Natural killer cell treated with Interleukin-12 subunit alpha and Interleukin-12 subunit beta and Interleukin-15 and Interleukin-18, amount 100 ng/mL, for 72 hours (primary cell): ENCODE results near the gene TTC22. TPM values are rescaled to one million over a fixed set of nuclear protein-coding genes. Genes with fewer than 3 reads are reported as not detected.
A peak's percentile ranks its signal among the peaks of the same experiment; 100 is the strongest.

Source experiments
- ATAC-seq, 2 donors: fragments of 150-1000 bp; cut with Tn5 transposase in 1 of 2; sonication (Bioruptor Pico), chemical (Tn5 transposase) in 1 of 2; 2 replicates each; pipeline ENCODE4 v1.10.0; 2021
- DNase-seq: peaks from one replicate; pipeline ENCODE4 v3.0.0; 2022; ENCODE audit warnings: low spot score
- H3K27ac Mint-ChIP-seq, 2 donors: 1 replicate in 1 of 2; 2 replicates in 1 of 2; pipeline ENCODE4 v1.8.0; 2022; ENCODE audit warnings: mixed read lengths in 2 of 2, mild to moderate bottlenecking in 1 of 2, moderate library complexity in 1 of 2
- H3K27me3 Mint-ChIP-seq, 2 donors: 1 replicate in 1 of 2; 2 replicates in 1 of 2; pipeline ENCODE4 v1.8.0; 2022; ENCODE audit warnings: mixed read lengths in 2 of 2
- H3K36me3 Mint-ChIP-seq: one replicate; pipeline ENCODE4 v1.8.0; 2022; ENCODE audit warnings: mixed read lengths
- H3K4me1 Mint-ChIP-seq, 2 donors: 1 replicate in 1 of 2; 2 replicates in 1 of 2; pipeline ENCODE4 v1.8.0; 2022; ENCODE audit warnings: low read depth in 2 of 2, mixed read lengths in 2 of 2, mild to moderate bottlenecking in 1 of 2
- H3K4me3 Mint-ChIP-seq: one replicate; pipeline ENCODE4 v1.8.0; 2022; ENCODE audit warnings: mixed read lengths
- H3K9me3 Mint-ChIP-seq: 2 replicates; pipeline ENCODE4 v1.8.0; 2022; ENCODE audit warnings: mixed read lengths
- total RNA-seq, 2 donors: library from RNA; stranded (reverse); gene quantifications; one replicate each; pipeline ENCODE4 v1.2.3, GENCODE V29; 2022

Gene TTC22
- total RNA-seq = 1 to 10 TPM; 1.5 to 2.1 TPM

GRCh38 chr1:54800899-54801759 is at the start of gene TTC22:
TTC22 (minus strand) TSS chr1:54801323; CDS start chr1:54801163, 160 bp downstream.
- Mint-ChIP-seq H3K27me3 (no peaks in the 10 kb centered on the region), H3K4me3 (peak within 1 kb of the TSS; percentile 86), H3K4me1 (peaks cover 68 to 77% of the 10 kb centered on the region in 2 donors), H3K9me3 (no peaks in the 10 kb centered on the region), H3K36me3 (no peaks in the 10 kb centered on the region), H3K27ac (peak within 1 kb of the TSS; percentile 91 to 96)
- peak; percentile 55 to 59 for ATAC-seq
- peak; percentile 70 for DNase-seq

- ATAC-seq (no peak), DNase-seq (no peak)
- Mint-ChIP-seq H3K27ac (no peak overlapping the region), H3K4me3 (no peak overlapping the region), H3K36me3 (peaks cover 6% of the 10 kb centered on the region), H3K27me3 (no peaks in the 10 kb centered on the region), H3K4me1 (peaks cover 0 to 6% of the 10 kb centered on the region in 2 donors), H3K9me3 (no peaks in the 10 kb centered on the region)
These were observed 49.6 kb upstream of the TTC22 start for GRCh38 chr1:54850737-54851136.

- Mint-ChIP-seq H3K27me3 (no peaks in the 10 kb centered on the region), H3K9me3 (no peaks in the 10 kb centered on the region), H3K4me1 (peaks cover 0 to 6% of the 10 kb centered on the region in 2 donors), H3K36me3 (peaks cover 6% of the 10 kb centered on the region), H3K4me3 (no peak overlapping the region), H3K27ac (no peak overlapping the region)
- DNase-seq (peak; percentile 20), ATAC-seq (no peak)
These were observed 49.1 kb upstream of the TTC22 start for GRCh38 chr1:54850069-54850730.

GRCh38 chr1:54849219-54850068 is 48.3 kb upstream of the TTC22 start:
- DNase-seq (no peak), ATAC-seq (no peak)
- H3K4me3 Mint-ChIP-seq = no peak overlapping the region
- no peaks in the 10 kb centered on the region for H3K27me3 Mint-ChIP-seq
- H3K4me1 Mint-ChIP-seq = peaks cover 0 to 6% of the 10 kb centered on the region in 2 donors
- H3K9me3 Mint-ChIP-seq = no peaks in the 10 kb centered on the region
- peaks cover 6% of the 10 kb centered on the region for H3K36me3 Mint-ChIP-seq
- no peak overlapping the region for H3K27ac Mint-ChIP-seq

GRCh38 chr1:54848134-54848948 is 47.2 kb upstream of the TTC22 start:
- no peak for DNase-seq
- H3K27ac Mint-ChIP-seq = no peak overlapping the region
- H3K36me3 Mint-ChIP-seq = peaks cover 6% of the 10 kb centered on the region
- H3K27me3 Mint-ChIP-seq = no peaks in the 10 kb centered on the region
- no peak overlapping the region for H3K4me3 Mint-ChIP-seq
- no peaks in the 10 kb centered on the region for H3K9me3 Mint-ChIP-seq
- no peak for ATAC-seq
- peaks cover 0 to 6% of the 10 kb centered on the region in 2 donors for H3K4me1 Mint-ChIP-seq

- DNase-seq = no peak
- Mint-ChIP-seq H3K9me3 (no peaks in the 10 kb centered on the region), H3K27ac (no peak overlapping the region), H3K36me3 (peaks cover 6% of the 10 kb centered on the region), H3K4me3 (no peak overlapping the region), H3K4me1 (peaks cover 0 to 6% of the 10 kb centered on the region in 2 donors), H3K27me3 (no peaks in the 10 kb centered on the region)
- no peak for ATAC-seq
These were observed 45.7 kb upstream of the TTC22 start for GRCh38 chr1:54846716-54847284.

- ATAC-seq (no peak), DNase-seq (no peak)
- H3K4me3 Mint-ChIP-seq = no peak overlapping the region
- peaks cover 0 to 6% of the 10 kb centered on the region in 2 donors for H3K4me1 Mint-ChIP-seq
- H3K9me3 Mint-ChIP-seq = no peaks in the 10 kb centered on the region
- H3K27me3 Mint-ChIP-seq = no peaks in the 10 kb centered on the region
- no peak overlapping the region for H3K27ac Mint-ChIP-seq
- H3K36me3 Mint-ChIP-seq = peaks cover 6% of the 10 kb centered on the region
These were observed 45.2 kb upstream of the TTC22 start for GRCh38 chr1:54846301-54846700.

- ATAC-seq (no peak), DNase-seq (no peak)
- Mint-ChIP-seq H3K9me3 (no peaks in the 10 kb centered on the region), H3K27ac (no peak overlapping the region), H3K4me1 (peaks cover 0 to 6% of the 10 kb centered on the region in 2 donors), H3K27me3 (no peaks in the 10 kb centered on the region), H3K36me3 (peaks cover 7% of the 10 kb centered on the region), H3K4me3 (no peak overlapping the region)
These were observed 44.6 kb upstream of the TTC22 start for GRCh38 chr1:54845772-54846171.

- H3K4me1 Mint-ChIP-seq = peaks cover 0 to 4% of the 10 kb centered on the region in 2 donors
- H3K4me3 Mint-ChIP-seq = no peak overlapping the region
- no peak for DNase-seq
- H3K36me3 Mint-ChIP-seq = peaks cover 4% of the 10 kb centered on the region
- ATAC-seq = no peak
- no peaks in the 10 kb centered on the region for H3K27me3 Mint-ChIP-seq
- no peak overlapping the region for H3K27ac Mint-ChIP-seq
- no peaks in the 10 kb centered on the region for H3K9me3 Mint-ChIP-seq
These were observed 43.4 kb upstream of the TTC22 start for GRCh38 chr1:54844564-54844963.

- Mint-ChIP-seq H3K4me3 (no peak overlapping the region), H3K27me3 (no peaks in the 10 kb centered on the region), H3K36me3 (peaks cover 4% of the 10 kb centered on the region), H3K4me1 (peaks cover 0 to 4% of the 10 kb centered on the region in 2 donors), H3K27ac (no peak overlapping the region), H3K9me3 (no peaks in the 10 kb centered on the region)
- DNase-seq (no peak), ATAC-seq (no peak)
These were observed 42.3 kb upstream of the TTC22 start for GRCh38 chr1:54843449-54843848.

- H3K27me3 Mint-ChIP-seq = no peaks in the 10 kb centered on the region
- H3K4me3 Mint-ChIP-seq = no peak overlapping the region
- peaks cover 4% of the 10 kb centered on the region for H3K36me3 Mint-ChIP-seq
- no peaks in the 10 kb centered on the region for H3K9me3 Mint-ChIP-seq
- ATAC-seq = no peak
- no peak overlapping the region for H3K27ac Mint-ChIP-seq
- peaks cover 0 to 4% of the 10 kb centered on the region in 2 donors for H3K4me1 Mint-ChIP-seq
- no peak for DNase-seq
These were observed 41.8 kb upstream of the TTC22 start for GRCh38 chr1:54842963-54843362.

GRCh38 chr1:54842206-54842915 is 41.2 kb upstream of the TTC22 start:
- H3K36me3 Mint-ChIP-seq = peaks cover 4% of the 10 kb centered on the region
- ATAC-seq (no peak), DNase-seq (no peak)
- H3K9me3 Mint-ChIP-seq = no peaks in the 10 kb centered on the region
- peaks cover 0 to 4% of the 10 kb centered on the region in 2 donors for H3K4me1 Mint-ChIP-seq
- no peaks in the 10 kb centered on the region for H3K27me3 Mint-ChIP-seq
- peak overlapping the region in 1 of 2 donors; percentile 1 for H3K27ac Mint-ChIP-seq
- H3K4me3 Mint-ChIP-seq = no peak overlapping the region
